ENCODE results near the gene KAZN.

DNA sequence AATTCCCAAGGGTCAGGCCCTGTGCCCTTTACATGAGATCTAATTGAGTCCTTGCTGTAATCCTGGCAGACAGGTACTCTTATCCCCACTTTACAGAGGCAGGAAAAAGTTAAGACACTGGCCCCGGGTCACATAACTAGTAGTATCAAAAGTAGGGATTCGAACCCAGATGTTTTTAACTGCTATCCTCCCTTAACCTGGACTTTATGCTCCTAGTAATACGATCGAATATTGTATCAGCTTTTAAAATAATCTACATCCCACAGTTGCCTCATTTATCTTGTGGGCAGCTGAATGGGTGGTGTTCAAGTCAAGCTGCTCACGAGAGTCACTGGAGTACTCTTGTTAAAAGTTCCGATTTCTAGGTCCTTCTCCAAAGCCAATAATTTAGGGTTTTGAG is 529.6 kb downstream of the KAZN start:
- TF ChIP-seq MXI1 (conservative IDR thresholded peaks at IDR 0.05; ENCODE audit: poor library complexity, severe bottlenecking) (no peak), EZH2 (IDR thresholded peaks at IDR 0.05; ENCODE audit: borderline replicate concordance, insufficient read depth, low read length, poor library complexity, severe bottlenecking) (no peak)
- TF ChIP-seq, protein P1, sequence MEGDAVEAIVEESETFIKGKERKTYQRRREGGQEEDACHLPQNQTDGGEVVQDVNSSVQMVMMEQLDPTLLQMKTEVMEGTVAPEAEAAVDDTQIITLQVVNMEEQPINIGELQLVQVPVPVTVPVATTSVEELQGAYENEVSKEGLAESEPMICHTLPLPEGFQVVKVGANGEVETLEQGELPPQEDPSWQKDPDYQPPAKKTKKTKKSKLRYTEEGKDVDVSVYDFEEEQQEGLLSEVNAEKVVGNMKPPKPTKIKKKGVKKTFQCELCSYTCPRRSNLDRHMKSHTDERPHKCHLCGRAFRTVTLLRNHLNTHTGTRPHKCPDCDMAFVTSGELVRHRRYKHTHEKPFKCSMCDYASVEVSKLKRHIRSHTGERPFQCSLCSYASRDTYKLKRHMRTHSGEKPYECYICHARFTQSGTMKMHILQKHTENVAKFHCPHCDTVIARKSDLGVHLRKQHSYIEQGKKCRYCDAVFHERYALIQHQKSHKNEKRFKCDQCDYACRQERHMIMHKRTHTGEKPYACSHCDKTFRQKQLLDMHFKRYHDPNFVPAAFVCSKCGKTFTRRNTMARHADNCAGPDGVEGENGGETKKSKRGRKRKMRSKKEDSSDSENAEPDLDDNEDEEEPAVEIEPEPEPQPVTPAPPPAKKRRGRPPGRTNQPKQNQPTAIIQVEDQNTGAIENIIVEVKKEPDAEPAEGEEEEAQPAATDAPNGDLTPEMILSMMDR (IDR thresholded peaks at IDR 0.05; ENCODE audit: poor library complexity, severe bottlenecking) = no peak
- TF ChIP-seq, protein P2, sequence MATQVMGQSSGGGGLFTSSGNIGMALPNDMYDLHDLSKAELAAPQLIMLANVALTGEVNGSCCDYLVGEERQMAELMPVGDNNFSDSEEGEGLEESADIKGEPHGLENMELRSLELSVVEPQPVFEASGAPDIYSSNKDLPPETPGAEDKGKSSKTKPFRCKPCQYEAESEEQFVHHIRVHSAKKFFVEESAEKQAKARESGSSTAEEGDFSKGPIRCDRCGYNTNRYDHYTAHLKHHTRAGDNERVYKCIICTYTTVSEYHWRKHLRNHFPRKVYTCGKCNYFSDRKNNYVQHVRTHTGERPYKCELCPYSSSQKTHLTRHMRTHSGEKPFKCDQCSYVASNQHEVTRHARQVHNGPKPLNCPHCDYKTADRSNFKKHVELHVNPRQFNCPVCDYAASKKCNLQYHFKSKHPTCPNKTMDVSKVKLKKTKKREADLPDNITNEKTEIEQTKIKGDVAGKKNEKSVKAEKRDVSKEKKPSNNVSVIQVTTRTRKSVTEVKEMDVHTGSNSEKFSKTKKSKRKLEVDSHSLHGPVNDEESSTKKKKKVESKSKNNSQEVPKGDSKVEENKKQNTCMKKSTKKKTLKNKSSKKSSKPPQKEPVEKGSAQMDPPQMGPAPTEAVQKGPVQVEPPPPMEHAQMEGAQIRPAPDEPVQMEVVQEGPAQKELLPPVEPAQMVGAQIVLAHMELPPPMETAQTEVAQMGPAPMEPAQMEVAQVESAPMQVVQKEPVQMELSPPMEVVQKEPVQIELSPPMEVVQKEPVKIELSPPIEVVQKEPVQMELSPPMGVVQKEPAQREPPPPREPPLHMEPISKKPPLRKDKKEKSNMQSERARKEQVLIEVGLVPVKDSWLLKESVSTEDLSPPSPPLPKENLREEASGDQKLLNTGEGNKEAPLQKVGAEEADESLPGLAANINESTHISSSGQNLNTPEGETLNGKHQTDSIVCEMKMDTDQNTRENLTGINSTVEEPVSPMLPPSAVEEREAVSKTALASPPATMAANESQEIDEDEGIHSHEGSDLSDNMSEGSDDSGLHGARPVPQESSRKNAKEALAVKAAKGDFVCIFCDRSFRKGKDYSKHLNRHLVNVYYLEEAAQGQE (IDR thresholded peaks at IDR 0.05; ENCODE audit: borderline replicate concordance) = no peak
